A673 (cell line): ENCODE results near the gene TRAF3IP1. TPM values are rescaled to one million over a fixed set of nuclear protein-coding genes. Genes with fewer than 3 reads are reported as not detected.
A peak's percentile ranks its signal among the peaks of the same experiment; 100 is the strongest.
"Not testable (repeated sequence)": the region's sequence is repeated elsewhere in the genome, so short reads cannot be mapped to it uniquely, and the experiment has no call there.

Experiments
- Bru-seq: library from RNA; stranded (reverse); fragments of 400-500 nt; gene quantifications from one replicate; lab custom pipeline; 2021; lab: Mats Ljungman, UMichigan
- BruChase-seq, 2 experiments: library from RNA; stranded (reverse); fragments of 400-500 nt; gene quantifications; one replicate each; lab custom pipeline; 2021; lab: Mats Ljungman, UMichigan
- BruUV-seq: library from RNA; stranded (reverse); fragments of 400-500 nt; replicated peaks from 2 replicates; lab custom pipeline; 2021; lab: Mats Ljungman, UMichigan
- CTCF ChIA-PET: fragments of 300-600 bp; sonication (Branson Sonifier 250); formaldehyde crosslinking; loops from one replicate; lab custom pipeline; 2022; ENCODE audit warnings: antibody characterized with exemption; lab: Charles Lee
- POLR2A ChIA-PET: fragments of 300-600 bp; sonication (Branson Sonifier 250); formaldehyde crosslinking; loops from one replicate; lab custom pipeline; 2022; ENCODE audit warnings: antibody characterized with exemption; ENCODE audit not compliant: low non-redundant PET; lab: Charles Lee
- DNase-seq: peaks from one replicate; pipeline ENCODE4 v3.0.0-alpha.2; 2015; ENCODE audit warnings: low spot score
- H3K27ac ChIP-seq: fragments of 200-600 bp; sonication (generic); 2 replicates; pipeline ENCODE4 v1.5.1; 2016; ENCODE audit warnings: mixed run types, low read depth, mild to moderate bottlenecking, mixed read lengths, antibody characterized with exemption, low read length; ENCODE audit not compliant: poor library complexity, severe bottlenecking
- H3K27me3 ChIP-seq: fragments of 200-600 bp; sonication (generic); replicated peaks from 2 replicates; pipeline ENCODE4 v1.6.1; 2017; ENCODE audit warnings: mixed run types, low read depth, mild to moderate bottlenecking, mixed read lengths, antibody characterized with exemption, low read length; ENCODE audit not compliant: insufficient read depth, poor library complexity
- H3K36me3 ChIP-seq: fragments of 200-600 bp; sonication (generic); 2 replicates; pipeline ENCODE4 v1.6.1; 2016; ENCODE audit warnings: mixed run types, mild to moderate bottlenecking, mixed read lengths, antibody characterized with exemption, low read length; ENCODE audit not compliant: insufficient read depth, poor library complexity, severe bottlenecking
- H3K4me1 ChIP-seq: fragments of 200-600 bp; sonication (generic); 2 replicates; pipeline ENCODE4 v1.6.1; 2017; ENCODE audit warnings: mixed run types, mild to moderate bottlenecking, mixed read lengths, antibody characterized with exemption, low read length; ENCODE audit not compliant: insufficient read depth, poor library complexity, severe bottlenecking
- H3K4me3 ChIP-seq: fragments of 200-600 bp; sonication (generic); 2 replicates; pipeline ENCODE4 v1.5.1; 2016; ENCODE audit warnings: low read depth, mixed run types, mild to moderate bottlenecking, mixed read lengths, low read length; ENCODE audit not compliant: poor library complexity, severe bottlenecking
- H3K9me3 ChIP-seq: fragments of 200-600 bp; sonication (generic); 2 replicates; pipeline ENCODE4 v1.6.1; 2016; ENCODE audit warnings: mixed run types, low read depth, mild to moderate bottlenecking, mixed read lengths, antibody characterized with exemption, low read length; ENCODE audit not compliant: poor library complexity, severe bottlenecking
- EZH2 ChIP-seq: fragments of 200-600 bp; sonication (generic); IDR thresholded peaks from 2 replicates; pipeline ENCODE4 v1.6.1; 2017; ENCODE audit warnings: borderline replicate concordance, low read depth, mild to moderate bottlenecking, mixed read lengths, antibody characterized with exemption, low read length; ENCODE audit not compliant: poor library complexity, severe bottlenecking
- intact Hi-C: fragments of 100-400 bp; cut with micrococcal nuclease; formaldehyde crosslinking; loops from one replicate; pipeline ENCODE4 v1.10.0; 2022; ENCODE audit not compliant: unreplicated experiment
- long read RNA-seq: library from polyadenylated mRNA; stranded (forward); transcript quantifications from one replicate; pipeline ENCODE4 v2.0.0, GENCODE V29; 2022
- total RNA-seq: library from RNA; stranded (reverse); gene quantifications from 2 replicates; pipeline ENCODE4 v1.2.3, GENCODE V29; 2021
- TF ChIP-seq, protein P1 (sequence below): fragments of 300-800, 200-600 bp; sonication (generic); conservative IDR thresholded peaks from 2 replicates; pipeline ENCODE4 v1.5.1; 2017; ENCODE audit warnings: low read depth, mild to moderate bottlenecking, antibody characterized with exemption, low read length, moderate library complexity, mixed read lengths

Gene TRAF3IP1, protein sequence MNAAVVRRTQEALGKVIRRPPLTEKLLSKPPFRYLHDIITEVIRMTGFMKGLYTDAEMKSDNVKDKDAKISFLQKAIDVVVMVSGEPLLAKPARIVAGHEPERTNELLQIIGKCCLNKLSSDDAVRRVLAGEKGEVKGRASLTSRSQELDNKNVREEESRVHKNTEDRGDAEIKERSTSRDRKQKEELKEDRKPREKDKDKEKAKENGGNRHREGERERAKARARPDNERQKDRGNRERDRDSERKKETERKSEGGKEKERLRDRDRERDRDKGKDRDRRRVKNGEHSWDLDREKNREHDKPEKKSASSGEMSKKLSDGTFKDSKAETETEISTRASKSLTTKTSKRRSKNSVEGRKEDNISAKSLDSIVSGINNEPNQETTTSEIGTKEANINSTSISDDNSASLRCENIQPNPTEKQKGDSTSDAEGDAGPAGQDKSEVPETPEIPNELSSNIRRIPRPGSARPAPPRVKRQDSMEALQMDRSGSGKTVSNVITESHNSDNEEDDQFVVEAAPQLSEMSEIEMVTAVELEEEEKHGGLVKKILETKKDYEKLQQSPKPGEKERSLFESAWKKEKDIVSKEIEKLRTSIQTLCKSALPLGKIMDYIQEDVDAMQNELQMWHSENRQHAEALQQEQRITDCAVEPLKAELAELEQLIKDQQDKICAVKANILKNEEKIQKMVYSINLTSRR
- 23.0 and 24.5 TPM in 2 replicates for total RNA-seq
- percentile 68 among the genes with signal in this experiment for Bru-seq, nascent RNA
- percentile 80 among the genes with signal in this experiment for BruChase-seq, experiment 1, labeled RNA remaining after a 2-hour chase
- percentile 80 among the genes with signal in this experiment for BruChase-seq, experiment 2, labeled RNA remaining after a 6-hour chase
- long read RNA-seq, partial matches to known transcripts, result 4 of 53 reads
- long read RNA-seq, other reads (novel, unspliced or antisense), result 49 of 53 reads

DNA sequence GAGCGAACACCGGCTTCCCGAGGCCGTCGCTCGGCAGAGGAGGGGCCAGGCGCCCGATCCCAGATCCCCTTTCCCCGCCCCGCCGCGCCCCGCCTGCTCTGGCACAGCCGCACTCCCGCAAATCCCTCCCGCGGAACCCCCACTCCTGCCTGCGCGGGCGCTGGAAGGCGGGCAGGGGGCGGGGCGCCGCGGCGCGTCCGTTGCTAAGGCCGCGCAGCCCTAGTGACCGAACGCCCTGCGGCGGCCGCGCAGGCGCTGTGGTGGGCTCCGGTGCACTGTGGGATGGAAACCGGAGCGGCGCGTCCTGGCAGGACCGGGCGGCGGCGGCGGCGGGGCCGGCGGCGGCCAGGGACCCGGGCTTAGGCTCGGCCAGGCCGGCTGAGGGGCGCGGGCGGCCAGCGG, at the start of gene TRAF3IP1:
TSS of gene TRAF3IP1 (plus strand) at position 273 of the 402 bp plus-strand sequence. CDS start 145 bp downstream, outside the sequence.
- DNase-seq, result peak; percentile 94
- TF ChIP-seq, protein P1, sequence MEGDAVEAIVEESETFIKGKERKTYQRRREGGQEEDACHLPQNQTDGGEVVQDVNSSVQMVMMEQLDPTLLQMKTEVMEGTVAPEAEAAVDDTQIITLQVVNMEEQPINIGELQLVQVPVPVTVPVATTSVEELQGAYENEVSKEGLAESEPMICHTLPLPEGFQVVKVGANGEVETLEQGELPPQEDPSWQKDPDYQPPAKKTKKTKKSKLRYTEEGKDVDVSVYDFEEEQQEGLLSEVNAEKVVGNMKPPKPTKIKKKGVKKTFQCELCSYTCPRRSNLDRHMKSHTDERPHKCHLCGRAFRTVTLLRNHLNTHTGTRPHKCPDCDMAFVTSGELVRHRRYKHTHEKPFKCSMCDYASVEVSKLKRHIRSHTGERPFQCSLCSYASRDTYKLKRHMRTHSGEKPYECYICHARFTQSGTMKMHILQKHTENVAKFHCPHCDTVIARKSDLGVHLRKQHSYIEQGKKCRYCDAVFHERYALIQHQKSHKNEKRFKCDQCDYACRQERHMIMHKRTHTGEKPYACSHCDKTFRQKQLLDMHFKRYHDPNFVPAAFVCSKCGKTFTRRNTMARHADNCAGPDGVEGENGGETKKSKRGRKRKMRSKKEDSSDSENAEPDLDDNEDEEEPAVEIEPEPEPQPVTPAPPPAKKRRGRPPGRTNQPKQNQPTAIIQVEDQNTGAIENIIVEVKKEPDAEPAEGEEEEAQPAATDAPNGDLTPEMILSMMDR, result no peak
- no peak for TF ChIP-seq EZH2
- intact Hi-C loops, result no loop called here
- peak within 1 kb of the TSS; percentile 57 for H3K27ac ChIP-seq
- BruUV-seq, result no TSS peak
- peak within 1 kb of the TSS; percentile 76 for H3K4me3 ChIP-seq
- ChIA-PET POLR2A (no interaction called here), CTCF (no interaction called here)
- no peaks in the 10 kb centered on the region for H3K36me3 ChIP-seq
- H3K9me3 ChIP-seq, result no peaks in the 10 kb centered on the region
- no peaks in the 10 kb centered on the region for H3K27me3 ChIP-seq
- peaks cover 5% of the 10 kb centered on the region for H3K4me1 ChIP-seq

DNA sequence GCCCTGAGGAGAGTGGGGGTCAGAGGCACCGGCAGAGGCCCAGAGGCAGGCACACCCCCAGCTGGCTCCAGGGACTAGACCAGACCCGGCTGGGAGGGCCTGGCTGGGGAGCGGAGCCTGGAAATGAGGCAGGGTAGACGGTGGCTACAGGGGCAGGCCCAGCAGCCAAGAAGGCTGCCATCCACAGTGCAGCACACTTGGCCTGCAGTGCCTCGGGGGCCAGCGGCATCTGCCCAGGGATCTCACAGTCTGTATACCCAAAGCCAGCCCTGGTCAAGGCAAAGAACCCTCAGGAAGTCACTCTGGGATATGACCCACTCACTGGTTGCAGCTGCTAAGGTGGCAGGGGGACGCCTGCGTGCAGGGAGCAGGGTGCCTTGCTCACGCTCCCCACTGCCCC, 49.7 kb upstream of the TRAF3IP1 start:
- DNase-seq, result no peak
- Histone ChIP-seq H3K36me3 (no peaks in the 10 kb centered on the region), H3K9me3 (no peaks in the 10 kb centered on the region), H3K4me3 (no peak overlapping the region), H3K27me3 (no peaks in the 10 kb centered on the region), H3K27ac (no peak overlapping the region), H3K4me1 (no peaks in the 10 kb centered on the region)
- ChIA-PET CTCF (no interaction called here), POLR2A (no interaction called here)
- BruUV-seq, result no TSS peak
- TF ChIP-seq, protein P1, result no peak
- TF ChIP-seq EZH2, result no peak
- intact Hi-C loops, result no loop called here

DNA sequence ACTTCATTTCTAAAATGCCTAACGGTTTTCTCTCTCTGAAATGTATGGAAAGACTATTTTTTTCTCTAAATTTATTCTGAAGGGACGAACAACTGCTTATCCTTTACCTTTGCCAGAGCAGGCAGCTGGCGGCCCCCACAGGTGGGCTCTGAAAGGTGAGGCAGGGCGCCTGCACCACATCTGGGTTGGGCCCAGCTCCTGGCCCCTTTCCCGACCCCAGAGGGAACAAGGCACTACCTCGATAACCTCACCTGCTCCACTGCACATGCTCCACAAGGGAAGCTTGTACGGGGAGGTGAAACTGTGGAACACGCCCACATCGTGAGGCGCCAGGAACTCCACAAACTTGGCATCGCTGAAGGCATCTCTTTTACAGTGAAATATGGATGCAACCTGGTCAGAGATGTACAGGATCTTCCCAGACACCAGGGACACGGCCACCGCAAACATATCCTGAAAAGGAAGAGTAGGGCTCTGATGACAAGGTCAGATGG, 49.2 kb upstream of the TRAF3IP1 start:
- no peak for DNase-seq
- H3K4me1 ChIP-seq, result no peaks in the 10 kb centered on the region
- intact Hi-C loops, result no loop called here
- no peak for TF ChIP-seq EZH2
- TF ChIP-seq, protein P1, result no peak
- H3K36me3 ChIP-seq, result no peaks in the 10 kb centered on the region
- no peaks in the 10 kb centered on the region for H3K27me3 ChIP-seq
- no TSS peak for BruUV-seq
- H3K27ac ChIP-seq, result no peak overlapping the region
- no peak overlapping the region for H3K4me3 ChIP-seq
- no peaks in the 10 kb centered on the region for H3K9me3 ChIP-seq
- CTCF ChIA-PET, result no interaction called here
- POLR2A ChIA-PET, result no interaction called here

DNA sequence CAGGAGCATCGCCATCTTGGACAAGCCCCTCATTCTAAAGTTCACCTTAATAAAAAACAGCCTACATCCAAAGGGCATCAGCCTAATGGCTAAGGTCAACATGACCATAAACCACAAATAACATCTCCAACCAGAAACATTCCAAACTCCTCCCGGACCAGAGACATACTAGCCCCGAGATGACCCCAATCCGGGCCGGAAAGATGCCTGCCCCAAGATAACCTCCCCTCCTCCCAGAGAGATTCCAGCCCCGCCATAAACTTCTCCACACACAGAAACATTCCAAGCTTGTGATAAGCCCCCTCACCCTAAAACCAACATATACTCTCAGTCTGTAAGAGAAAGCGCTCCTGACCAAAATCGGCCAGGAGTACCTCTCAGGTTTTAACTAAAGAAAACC, 48.6 kb upstream of the TRAF3IP1 start:
- H3K27ac ChIP-seq, H3K4me1 ChIP-seq, BruUV-seq, H3K4me3 ChIP-seq, H3K27me3 ChIP-seq, H3K36me3 ChIP-seq, POLR2A ChIA-PET, CTCF ChIA-PET, DNase-seq, intact Hi-C loops, H3K9me3 ChIP-seq: not testable (repeated sequence)
